Small intestine (tissue), 7 donors: Measurements from ENCODE around the gene ZNF468. TPM values are rescaled to one million over a fixed set of nuclear protein-coding genes. Genes with fewer than 3 reads are reported as not detected.
"Not testable (repeated sequence)": the region's sequence is repeated elsewhere in the genome, so short reads cannot be mapped to it uniquely, and the experiment has no call there.

Source experiments
- DNase-seq, 2 donors: peaks; one replicate each; pipeline versions ENCODE4 v3.0.0 to v3.0.0-alpha.2; 2013
- FAIRE-seq: peaks from 2 replicates; lab custom pipeline; 2012; peaks lifted over from hg19 to GRCh38; lab: Jason Lieb, UNC
- H3K27ac ChIP-seq, 3 donors: one replicate each; pipeline ENCODE4 v1.5.1; 2013; ENCODE audit warnings: low read length in 2 of 3, mild to moderate bottlenecking in 2 of 3, control low read depth in 1 of 3, inconsistent platforms in 1 of 3, low read depth in 1 of 3, moderate library complexity in 1 of 3
- H3K27me3 ChIP-seq, 3 donors: one replicate each; pipeline ENCODE4 v1.6.1; 2013; ENCODE audit warnings: low read length in 3 of 3, inconsistent platforms in 1 of 3; ENCODE audit not compliant: control insufficient read depth in 3 of 3, insufficient read depth in 3 of 3
- H3K36me3 ChIP-seq, 3 donors: one replicate each; pipeline ENCODE4 v1.6.1; 2013; ENCODE audit warnings: low read length in 3 of 3, inconsistent platforms in 1 of 3, low read depth in 1 of 3, mild to moderate bottlenecking in 1 of 3, moderate library complexity in 1 of 3; ENCODE audit not compliant: control insufficient read depth in 3 of 3, insufficient read depth in 2 of 3
- H3K4me1 ChIP-seq, 3 donors: one replicate each; pipeline ENCODE4 v1.6.1; 2013; ENCODE audit warnings: low read length in 2 of 3, inconsistent platforms in 1 of 3, low read depth in 1 of 3, mild to moderate bottlenecking in 1 of 3, moderate library complexity in 1 of 3; ENCODE audit not compliant: control insufficient read depth in 3 of 3, insufficient read depth in 2 of 3
- H3K4me3 ChIP-seq, 3 donors: one replicate each; pipeline ENCODE4 v1.5.1; 2013; ENCODE audit warnings: low read length in 3 of 3, control low read depth in 1 of 3, inconsistent platforms in 1 of 3, low read depth in 1 of 3, mild to moderate bottlenecking in 1 of 3, moderate library complexity in 1 of 3
- H3K9me3 ChIP-seq, 2 donors: one replicate each; pipeline ENCODE4 v1.6.1; 2013; ENCODE audit warnings: low read depth in 1 of 2, low read length in 1 of 2; ENCODE audit not compliant: control insufficient read depth in 2 of 2, insufficient read depth in 1 of 2
- WGBS, 3 donors: extraction: QIAGEN DNeasy Blood & Tissue Kit; methylation state at CpG; one replicate each; pipeline ENCODE4 v1.1.7; 2013; 5-methylcytosine and 5-hydroxymethylcytosine counted together
- polyA plus RNA-seq, 4 donors: library from polyadenylated mRNA; stranded (reverse) in 3 of 4; unstranded in 1 of 4; fragments of 200-250 nt in 3 of 4; fragments of 120-200 nt in 1 of 4; gene quantifications; one replicate each; pipeline versions ENCODE4 v1.2.1 to v1.2.3, GENCODE V29; 2013
- donor health status: healthy with polysubstance abuse.
- donor health status: control.
- donor health status: control.
- donor health status: Bipolar disorder and iron deficiency.
- donor health status: healthy.

The ZNF468 gene
- polyA plus RNA-seq, 4 donors = 7.0 to 42.8 (median 10.4) TPM

GRCh38 chr19:52821204-52821960 is 36.0 kb downstream of the ZNF468 start, which contains the start of gene ZNF28:
Gene ZNF28 (minus strand): TSS chr19:52821633. CDS start chr19:52817958, 3,675 bp downstream.
- H3K9me3 ChIP-seq = peaks cover 0 to 13% of the 10 kb centered on the region in 2 donors
- H3K4me1 ChIP-seq, FAIRE-seq, H3K27me3 ChIP-seq: not testable (repeated sequence)
- peak within 1 kb of the TSS in 2 of 3 donors; percentile 27 to 52 for H3K27ac ChIP-seq
- 2 to 4% (median 2%) methylated on average over 18 to 36 of the region's 44 CpGs for WGBS, 3 donors
- peaks cover 0 to 15% (median 6%) of the 10 kb centered on the region in 3 donors for H3K36me3 ChIP-seq
- peak; percentile 68 to 69 for DNase-seq
- H3K4me3 ChIP-seq = peak within 1 kb of the TSS; percentile 49 to 61 (median 59)

- Histone ChIP-seq H3K9me3 (peaks cover 0 to 18% of the 10 kb centered on the region in 2 donors), H3K27ac (peak overlapping the region in 1 of 3 donors; percentile 52), H3K4me3 (peak overlapping the region; percentile 49 to 61 (median 59)), H3K36me3 (peaks cover 1 to 21% (median 7%) of the 10 kb centered on the region in 3 donors)
- peak; percentile 23 to 60 for DNase-seq
- 4 to 12% (median 8%) methylated on average over 12 to 19 of the region's 19 CpGs for WGBS, 3 donors
- not testable (repeated sequence) for FAIRE-seq, H3K4me1 ChIP-seq, H3K27me3 ChIP-seq
Measured at GRCh38 chr19:52820472-52821203, 36.8 kb downstream of the ZNF468 start.

- no peaks in the 10 kb centered on the region for H3K4me1 ChIP-seq
- no peak for DNase-seq
- H3K36me3 ChIP-seq = peaks cover 8 to 49% (median 36%) of the 10 kb centered on the region in 3 donors
- no peak overlapping the region for H3K27ac ChIP-seq
- WGBS, 3 donors = 94 to 97% (median 95%) methylated on average over 25 to 32 of the region's 32 CpGs
- H3K9me3 ChIP-seq = peaks cover 9 to 59% of the 10 kb centered on the region in 2 donors
- FAIRE-seq = no peak
- no peaks in the 10 kb centered on the region for H3K27me3 ChIP-seq
- no peak overlapping the region for H3K4me3 ChIP-seq
Measured at GRCh38 chr19:52809801-52810200, 47.6 kb downstream of the ZNF468 start.

DNA sequence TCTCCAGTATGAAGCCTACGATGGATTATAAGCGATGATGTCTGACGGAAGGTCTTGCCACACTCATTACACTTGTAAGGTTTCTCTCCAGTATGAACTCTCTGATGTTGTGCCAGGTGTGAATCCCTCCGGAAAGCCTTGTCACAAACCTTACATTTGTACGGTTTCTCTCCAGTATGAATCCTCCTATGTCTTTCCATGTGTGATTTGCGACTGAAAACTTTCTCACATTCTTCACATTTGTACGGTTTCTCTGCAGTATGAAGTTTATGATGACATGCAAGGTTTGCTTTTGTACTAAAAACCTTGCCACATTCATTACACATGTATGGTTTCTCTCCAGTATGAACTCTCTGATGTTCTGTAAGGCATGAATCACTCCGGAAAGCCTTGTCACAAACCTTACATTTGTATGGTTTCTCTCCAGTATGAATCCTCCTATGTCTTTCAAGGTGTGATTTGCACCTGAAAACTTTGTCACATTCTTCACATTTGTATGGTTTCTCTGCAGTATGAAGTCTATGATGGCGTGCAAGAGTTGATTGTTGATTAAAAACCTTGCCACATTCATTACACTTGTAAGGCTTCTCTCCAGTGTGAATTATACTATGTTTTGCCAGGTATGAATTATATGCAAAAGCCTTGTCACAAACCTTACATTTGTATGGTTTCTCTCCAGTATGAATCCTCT is 57.3 kb downstream of the ZNF468 start:
- not testable (repeated sequence) for H3K4me1 ChIP-seq, H3K27me3 ChIP-seq, FAIRE-seq, DNase-seq, H3K27ac ChIP-seq, H3K4me3 ChIP-seq
- Histone ChIP-seq H3K9me3 (peaks cover 3 to 66% of the 10 kb centered on the region in 2 donors), H3K36me3 (peaks cover 13 to 26% (median 22%) of the 10 kb centered on the region in 3 donors)
- 97 to 98% (median 98%) methylated on average over 9 of the region's 9 CpGs for WGBS, 3 donors

GRCh38 chr19:52789440-52789839 is 68.0 kb downstream of the ZNF468 start:
- Histone ChIP-seq H3K9me3 (peaks cover 3 to 12% of the 10 kb centered on the region in 2 donors), H3K4me1 (no peaks in the 10 kb centered on the region), H3K36me3 (no peaks in the 10 kb centered on the region), H3K4me3 (no peak overlapping the region), H3K27ac (no peak overlapping the region), H3K27me3 (no peaks in the 10 kb centered on the region)
- FAIRE-seq = no peak
- no peak for DNase-seq
- WGBS, 3 donors = 89 to 92% (median 91%) methylated on average over 6 of the region's 6 CpGs

Other genes with a start within 250 kb of the ZNF468 start
- 10 to 100 TPM in 2 of 4 donors, 1 to 10 TPM in 2; 4.3 to 84.6 (median 12.7) TPM for gene ZNF83, start 219.3 kb downstream of the ZNF468 start, polyA plus RNA-seq
- gene ZNF611, start 122.6 kb downstream of the ZNF468 start, polyA plus RNA-seq = 10 to 100 TPM in 1 of 4 donors, 1 to 10 TPM in 3; 2.2 to 16.0 (median 3.9) TPM
- 10 to 100 TPM in 3 of 4 donors, 1 to 10 TPM in 1; 4.9 to 19.8 (median 17.8) TPM for gene ZNF600, start 70.8 kb downstream of the ZNF468 start, polyA plus RNA-seq
- gene ZNF28, start 36.0 kb downstream of the ZNF468 start, polyA plus RNA-seq = 10 to 100 TPM in 1 of 4 donors, 1 to 10 TPM in 3; 2.2 to 29.6 (median 5.8) TPM
- gene ZNF320, start 40.0 kb upstream of the ZNF468 start, polyA plus RNA-seq = 10 to 100 TPM in 1 of 4 donors, 1 to 10 TPM in 3; 3.4 to 33.8 (median 4.3) TPM
- gene ZNF888, start 65.8 kb upstream of the ZNF468 start, polyA plus RNA-seq = 10 to 100 TPM in 1 of 4 donors, 1 to 10 TPM in 3; 1.9 to 10.9 (median 2.5) TPM
- gene ZNF816, start 105.3 kb upstream of the ZNF468 start, polyA plus RNA-seq = 10 to 100 TPM in 1 of 4 donors, 1 to 10 TPM in 3; 2.0 to 18.1 (median 3.1) TPM
- gene ERVV-1, start 156.3 kb upstream of the ZNF468 start, polyA plus RNA-seq = not detected
- not detected for gene ERVV-2, start 187.1 kb upstream of the ZNF468 start, polyA plus RNA-seq
- gene ZNF160, start 245.8 kb upstream of the ZNF468 start, polyA plus RNA-seq = 100 to 1,000 TPM in 1 of 4 donors, 1 to 10 TPM in 3; 4.6 to 129 (median 8.9) TPM